Brain microvascular endothelial cell (primary cell): Measurements from ENCODE around the gene FGF21.

Experiments used
- DNase-seq: peaks from one replicate; pipeline ENCODE4 v3.0.0-alpha.2; 2020
- H3K27ac ChIP-seq: fragments of 250-450 bp; sonication (Bioruptor Pico); 2 replicates; pipeline ENCODE4 v1.5.1; 2020; ENCODE audit warnings: mild to moderate bottlenecking, moderate library complexity
- H3K27me3 ChIP-seq: fragments of 250-450 bp; sonication (Bioruptor Pico); replicated peaks from 2 replicates; pipeline ENCODE4 v1.5.1; 2020; ENCODE audit warnings: mild to moderate bottlenecking
- H3K36me3 ChIP-seq: fragments of 250-450 bp; sonication (Bioruptor Pico); replicated peaks from 2 replicates; pipeline ENCODE4 v1.5.1; 2020; ENCODE audit warnings: mild to moderate bottlenecking
- H3K4me3 ChIP-seq: 2 replicates; pipeline ENCODE4 v1.5.1; 2011; ENCODE audit warnings: low read depth, mild to moderate bottlenecking, control low read depth, low read length, moderate library complexity
- in situ Hi-C: cut with HindIII; loops from 2 replicates; pipeline ENCODE4 v1.10.0; 2017; ENCODE audit warnings: low sequenced_read_pairs, low pct_ligation_motif_present
- TF ChIP-seq, protein P1 (sequence below): IDR thresholded peaks from 2 replicates; pipeline ENCODE4 v1.5.1; 2011; ENCODE audit warnings: low read depth, mild to moderate bottlenecking, moderate library complexity, low read length, control low read depth, inconsistent platforms; ENCODE audit errors: missing control alignments

FGF21 gene

DNA sequence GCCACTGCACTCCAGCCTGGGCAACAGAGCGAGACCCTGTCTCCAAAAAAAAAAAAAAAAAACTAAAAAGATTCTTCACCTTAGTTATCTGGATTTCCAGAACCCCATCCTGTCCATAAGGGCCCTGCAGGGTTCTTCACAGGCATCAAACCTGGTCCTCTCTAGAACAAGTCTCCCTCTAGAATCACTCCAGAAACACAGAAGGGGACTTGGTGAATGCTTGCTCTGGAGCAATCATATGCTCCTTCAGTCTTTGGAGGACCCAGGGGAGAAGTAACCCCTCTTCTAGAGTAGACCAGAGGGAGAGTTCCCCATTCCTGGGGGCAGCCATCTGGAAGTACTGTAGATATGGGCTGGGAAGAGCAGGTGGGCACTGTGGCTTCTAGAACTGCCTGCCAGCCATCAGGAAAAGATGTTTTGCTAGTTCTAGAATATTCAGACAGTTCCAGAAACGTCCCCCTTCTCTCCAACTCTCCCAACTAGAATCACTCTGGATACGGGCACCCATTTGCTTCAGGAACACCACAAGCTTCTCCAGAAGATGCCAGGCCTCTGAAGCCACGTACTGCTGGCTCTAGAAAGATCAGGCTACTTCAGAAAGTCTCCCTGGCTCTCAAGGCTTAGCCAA is 5.6 kb upstream of the FGF21 start:
- H3K27me3 ChIP-seq, result no peaks in the 10 kb centered on the region
- no peak overlapping the region for H3K4me3 ChIP-seq
- no peak overlapping the region for H3K27ac ChIP-seq
- H3K36me3 ChIP-seq, result no peaks in the 10 kb centered on the region
- no peak for DNase-seq
- TF ChIP-seq, protein P1, sequence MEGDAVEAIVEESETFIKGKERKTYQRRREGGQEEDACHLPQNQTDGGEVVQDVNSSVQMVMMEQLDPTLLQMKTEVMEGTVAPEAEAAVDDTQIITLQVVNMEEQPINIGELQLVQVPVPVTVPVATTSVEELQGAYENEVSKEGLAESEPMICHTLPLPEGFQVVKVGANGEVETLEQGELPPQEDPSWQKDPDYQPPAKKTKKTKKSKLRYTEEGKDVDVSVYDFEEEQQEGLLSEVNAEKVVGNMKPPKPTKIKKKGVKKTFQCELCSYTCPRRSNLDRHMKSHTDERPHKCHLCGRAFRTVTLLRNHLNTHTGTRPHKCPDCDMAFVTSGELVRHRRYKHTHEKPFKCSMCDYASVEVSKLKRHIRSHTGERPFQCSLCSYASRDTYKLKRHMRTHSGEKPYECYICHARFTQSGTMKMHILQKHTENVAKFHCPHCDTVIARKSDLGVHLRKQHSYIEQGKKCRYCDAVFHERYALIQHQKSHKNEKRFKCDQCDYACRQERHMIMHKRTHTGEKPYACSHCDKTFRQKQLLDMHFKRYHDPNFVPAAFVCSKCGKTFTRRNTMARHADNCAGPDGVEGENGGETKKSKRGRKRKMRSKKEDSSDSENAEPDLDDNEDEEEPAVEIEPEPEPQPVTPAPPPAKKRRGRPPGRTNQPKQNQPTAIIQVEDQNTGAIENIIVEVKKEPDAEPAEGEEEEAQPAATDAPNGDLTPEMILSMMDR, result no peak
- in situ Hi-C loops, result no loop called here

DNA sequence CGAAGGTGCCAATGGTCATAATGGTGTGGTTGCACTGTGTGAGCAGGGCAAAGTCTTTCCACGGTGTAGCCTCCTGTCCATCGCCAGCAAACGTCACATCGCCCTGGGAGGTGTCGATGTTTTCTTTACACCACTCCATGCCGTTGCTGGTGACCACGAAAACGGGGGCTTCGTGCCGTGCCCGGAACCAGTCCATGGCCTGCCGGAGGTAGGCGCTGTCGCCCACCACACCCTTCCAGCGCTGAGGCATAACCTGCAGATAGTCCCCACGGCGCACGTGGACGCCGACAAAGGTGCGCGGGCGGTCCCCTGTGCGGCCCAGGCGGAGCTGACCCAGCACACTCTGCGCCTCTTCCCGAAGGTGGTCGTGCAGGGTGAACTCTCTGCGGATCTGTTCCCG is 5.0 kb upstream of the FGF21 start:
- TF ChIP-seq, protein P1, result no peak
- no peaks in the 10 kb centered on the region for H3K36me3 ChIP-seq
- H3K27me3 ChIP-seq, result no peaks in the 10 kb centered on the region
- DNase-seq, result no peak
- H3K27ac ChIP-seq, result no peak overlapping the region
- in situ Hi-C loops, result no loop called here
- no peak overlapping the region for H3K4me3 ChIP-seq

DNA sequence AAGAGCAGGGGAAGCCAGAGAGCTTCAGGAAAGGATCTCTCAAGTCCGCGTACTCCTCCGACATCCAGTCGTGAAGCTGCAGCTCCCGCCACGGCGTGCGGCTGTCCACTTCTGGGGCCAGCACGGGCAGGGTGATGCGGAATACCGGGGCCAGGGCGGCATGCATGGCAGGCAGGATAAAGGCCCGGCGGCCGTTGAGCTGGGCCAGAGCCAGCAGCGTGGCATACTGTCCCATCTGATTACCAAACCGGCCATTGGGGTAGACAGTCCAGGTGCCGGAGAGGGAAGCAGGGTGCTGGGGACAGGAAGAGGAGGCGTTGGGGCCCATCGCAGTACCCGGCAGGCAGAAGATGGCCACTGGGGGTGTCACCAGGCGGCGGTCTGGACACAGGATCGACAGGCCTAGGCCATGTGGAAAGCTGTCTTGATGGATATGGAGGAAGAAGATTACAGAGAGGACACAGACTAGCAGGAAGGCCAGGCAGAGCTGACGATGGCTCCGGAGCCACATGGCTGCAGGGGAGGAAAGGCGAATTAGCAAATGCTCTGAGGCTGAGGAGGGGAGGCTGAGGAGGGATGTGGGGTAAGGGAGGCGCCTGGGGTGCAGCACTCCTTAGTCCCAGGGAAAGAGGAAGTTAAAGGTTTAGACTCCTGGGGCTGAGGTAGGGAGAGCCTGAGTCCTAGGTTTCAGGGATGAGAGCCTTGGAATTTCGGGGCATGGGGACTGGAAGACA is 4.4 kb upstream of the FGF21 start:
- DNase-seq, result no peak
- Histone ChIP-seq H3K27me3 (no peaks in the 10 kb centered on the region), H3K4me3 (no peak overlapping the region), H3K36me3 (no peaks in the 10 kb centered on the region), H3K27ac (no peak overlapping the region)
- TF ChIP-seq, protein P1, result no peak
- in situ Hi-C loops, result no loop called here

DNA sequence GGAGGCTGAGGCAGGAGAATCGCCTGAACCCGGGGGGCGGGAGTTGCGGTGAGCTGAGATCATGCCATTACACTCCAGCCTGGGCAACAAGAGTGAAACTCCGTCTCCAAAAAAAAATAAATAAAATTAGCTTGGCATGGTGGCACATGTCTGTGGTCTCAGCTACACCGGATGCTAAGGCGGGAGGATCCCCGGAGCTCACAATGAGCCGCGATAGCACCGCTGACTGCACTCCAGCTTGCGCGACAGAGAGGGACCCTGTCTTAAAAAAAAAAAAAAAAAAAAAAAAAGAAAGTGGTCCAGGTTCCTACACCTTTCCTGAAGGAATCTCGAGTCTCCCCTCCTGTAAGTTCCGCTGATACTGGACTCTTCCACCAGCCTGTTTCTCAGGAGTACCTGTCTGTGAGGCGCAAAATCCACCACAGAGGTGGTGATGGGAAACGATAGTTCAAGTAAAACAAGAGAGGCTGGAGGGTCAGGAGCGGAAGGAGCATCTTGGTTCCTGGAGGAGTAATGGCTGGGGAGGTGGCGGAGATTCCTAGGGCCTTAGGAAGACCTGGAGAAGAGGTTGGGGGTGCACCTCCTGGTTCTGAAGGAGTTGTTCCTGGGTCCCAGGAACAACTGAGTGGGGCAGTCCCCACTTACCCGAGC is 3.4 kb upstream of the FGF21 start:
- TF ChIP-seq, protein P1, result no peak
- DNase-seq, result no peak
- no peaks in the 10 kb centered on the region for H3K36me3 ChIP-seq
- no peak overlapping the region for H3K27ac ChIP-seq
- in situ Hi-C loops, result no loop called here
- H3K27me3 ChIP-seq, result no peaks in the 10 kb centered on the region
- peak overlapping the region; percentile 22 for H3K4me3 ChIP-seq

DNA sequence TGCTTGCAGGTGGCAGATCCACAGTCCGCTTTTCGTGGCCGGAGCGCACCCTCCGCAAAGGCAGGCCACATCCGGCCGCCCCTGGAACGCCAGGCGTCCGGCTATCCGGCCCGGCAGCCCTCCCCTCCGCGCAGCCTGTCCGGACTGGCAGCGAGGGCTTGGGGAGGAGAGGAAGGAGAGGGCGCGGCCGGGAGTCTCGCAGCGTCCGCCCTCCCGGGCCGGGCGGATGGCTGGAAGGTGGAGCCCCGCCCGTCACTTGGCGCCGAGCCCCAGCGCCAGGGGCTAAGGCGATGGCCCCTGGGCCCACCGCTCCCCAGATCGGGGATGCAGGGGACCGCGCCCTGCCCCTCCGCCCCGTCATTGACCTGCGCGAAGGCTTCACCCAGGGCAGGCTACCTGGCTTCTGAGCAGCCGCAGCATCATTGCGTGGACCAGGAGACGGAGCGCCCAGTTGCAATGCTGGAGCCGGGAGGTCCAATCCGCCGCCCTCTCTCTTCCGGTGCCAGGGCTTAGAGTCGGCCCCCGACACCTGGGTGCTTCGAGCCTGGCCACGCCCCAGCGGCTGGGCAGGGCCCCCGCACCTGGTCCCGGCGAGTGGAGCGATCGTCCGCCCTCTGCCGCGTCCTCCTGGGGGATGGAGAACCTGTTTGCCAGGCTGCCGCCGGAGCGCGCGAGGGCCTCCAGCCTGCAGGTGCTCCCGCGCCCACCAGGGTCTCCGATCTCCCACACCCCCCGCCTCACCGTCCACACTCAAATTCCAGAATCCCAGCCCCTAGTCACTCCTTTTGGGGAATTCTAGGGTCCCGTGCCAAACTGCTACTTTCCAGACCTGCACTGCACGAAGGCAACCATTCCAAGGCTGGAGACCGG is 2.6 kb upstream of the FGF21 start, which contains the start of gene FUT1:
Gene FUT1, minus strand, starts transcription at position 146 of the 870 bp plus-strand sequence. CDS start 1,360 bp downstream, outside the sequence.
- no peaks in the 10 kb centered on the region for H3K36me3 ChIP-seq
- TF ChIP-seq, protein P1, result peak; percentile 5
- H3K27me3 ChIP-seq, result no peaks in the 10 kb centered on the region
- in situ Hi-C loops, result no loop called here
- peak within 1 kb of the TSS; percentile 29 for H3K4me3 ChIP-seq
- DNase-seq, result no peak
- H3K27ac ChIP-seq, result no peak within 1 kb of the TSS
